Fibroblast of lung (primary cell): ENCODE results near the gene HCN3. TPM values are rescaled to one million over a fixed set of nuclear protein-coding genes. Genes with fewer than 3 reads are reported as not detected.

Experiments
- DNase-seq, 2 donors: peaks; one replicate each; pipeline versions ENCODE4 v3.0.0 to v3.0.0-alpha.2; 2010; ENCODE audit warnings: low read depth in 2 of 2
- H2AFZ ChIP-seq: 2 replicates; pipeline ENCODE4 v1.5.1; 2012; ENCODE audit warnings: low read length, control low read depth, inconsistent platforms
- H3K27ac ChIP-seq: 2 replicates; pipeline ENCODE4 v1.5.1; 2011; ENCODE audit warnings: low read length, control low read depth; ENCODE audit not compliant: insufficient read depth
- H3K27me3 ChIP-seq: 2 replicates; pipeline ENCODE4 v1.5.1; 2011; ENCODE audit warnings: mild to moderate bottlenecking, low read length; ENCODE audit not compliant: control insufficient read depth, insufficient read depth
- H3K36me3 ChIP-seq: 2 replicates; pipeline ENCODE4 v1.5.1; 2011; ENCODE audit warnings: low read length; ENCODE audit not compliant: control insufficient read depth, insufficient read depth
- H3K4me1 ChIP-seq: 2 replicates; pipeline ENCODE4 v1.5.1; 2011; ENCODE audit warnings: low read length; ENCODE audit not compliant: control insufficient read depth, insufficient read depth; ENCODE audit errors: extremely low read depth
- H3K4me2 ChIP-seq: 2 replicates; pipeline ENCODE4 v1.5.1; 2011; ENCODE audit warnings: low read length, control low read depth; ENCODE audit not compliant: insufficient read depth; ENCODE audit errors: extremely low read depth
- H3K4me3 ChIP-seq, 4 experiments: fragments of 200-600 bp in 1 of 4; sonication (generic) in 1 of 4; replicated peaks in 1 of 4; 2 replicates each; pipeline ENCODE4 v1.5.1; 2011 to 2016; ENCODE audit warnings: low read length in 4 of 4, low read depth in 3 of 4, mild to moderate bottlenecking in 3 of 4, control low read depth in 2 of 4, inconsistent platforms in 1 of 4, mixed read lengths in 1 of 4; ENCODE audit not compliant: insufficient read depth in 1 of 4; ENCODE audit errors: control extremely low read depth in 1 of 4
- H3K79me2 ChIP-seq: 2 replicates; pipeline ENCODE4 v1.5.1; 2012; ENCODE audit warnings: mild to moderate bottlenecking, low read length, inconsistent platforms; ENCODE audit not compliant: control insufficient read depth, insufficient read depth
- H3K9ac ChIP-seq: 2 replicates; pipeline ENCODE4 v1.5.1; 2011; ENCODE audit warnings: mild to moderate bottlenecking, low read length, control low read depth; ENCODE audit not compliant: insufficient read depth
- H3K9me3 ChIP-seq: 2 replicates; pipeline ENCODE4 v1.5.1; 2012; ENCODE audit warnings: low read depth, low read length; ENCODE audit not compliant: control insufficient read depth, insufficient read depth
- H4K20me1 ChIP-seq: 2 replicates; pipeline ENCODE4 v1.5.1; 2011; ENCODE audit warnings: low read length; ENCODE audit not compliant: control insufficient read depth, insufficient read depth; ENCODE audit errors: extremely low read depth
- CTCF ChIP-seq, 2 donors: IDR thresholded peaks in 1 of 2; conservative IDR thresholded peaks in 1 of 2; 1 replicate in 1 of 2; 2 replicates in 1 of 2; pipeline ENCODE4 v1.5.1; 2011 to 2012; ENCODE audit warnings: low read length in 2 of 2, control low read depth in 1 of 2, inconsistent platforms in 1 of 2, low read depth in 1 of 2, mild to moderate bottlenecking in 1 of 2
- EZH2 ChIP-seq: IDR thresholded peaks from 2 replicates; pipeline ENCODE4 v1.5.1; 2012; ENCODE audit warnings: low read length, control low read depth, mild to moderate bottlenecking; ENCODE audit errors: missing control alignments
- polyA plus RNA-seq, 2 donors: library from polyadenylated mRNA; depleted of rRNA in 1 of 2; stranded (reverse) in 1 of 2; unstranded in 1 of 2; fragments of >200 nt; gene quantifications; 2 replicates each; pipeline ENCODE4 v1.2.1, GENCODE V29; 2011 to 2012; ENCODE audit warnings: missing spikeins in 1 of 2
- total RNA-seq: library from RNA; depleted of rRNA; stranded (reverse); fragments of >200 nt; gene quantifications from 2 replicates; pipeline ENCODE4 v1.2.1, GENCODE V29; 2014

The HCN3 gene
- total and polyA plus RNA-seq, 2 donors (not counting 1 experiment from before 2014, with no cell fraction given), result 0.86 to 0.99 TPM

GRCh38 chr1:155254714-155255242 is 22.5 kb upstream of the HCN3 start:
- no peak for DNase-seq
- Histone ChIP-seq H3K9ac (peak overlapping the region; percentile 77), H3K27ac (peak overlapping the region; percentile 90), H4K20me1 (no peaks in the 10 kb centered on the region), H3K4me2 (peak overlapping the region; percentile 81), H3K79me2 (peaks cover 16% of the 10 kb centered on the region), H2AFZ (no peak overlapping the region), H3K36me3 (peaks cover 9% of the 10 kb centered on the region), H3K4me1 (peaks cover 13% of the 10 kb centered on the region), H3K4me3 (peak overlapping the region; percentile 61 to 80 (median 71)), H3K27me3 (no peaks in the 10 kb centered on the region), H3K9me3 (no peaks in the 10 kb centered on the region)
- TF ChIP-seq EZH2 (no peak), CTCF (conservative IDR thresholded peaks at IDR 0.05 in 1 of 2, IDR thresholded peaks at IDR 0.05 in 1 of 2; ENCODE audit: low read depth in 1 of 2, low read length in 2 of 2) (no peak)

- peak within 1 kb of the TSS; percentile 91 for H2AFZ ChIP-seq
- peak within 1 kb of the TSS; percentile 77 for H3K9ac ChIP-seq
- DNase-seq, result peak; percentile 78 to 79
- TF ChIP-seq CTCF (conservative IDR thresholded peaks at IDR 0.05 in 1 of 2, IDR thresholded peaks at IDR 0.05 in 1 of 2; ENCODE audit: low read depth in 1 of 2, low read length in 2 of 2) (no peak), EZH2 (no peak)
- H3K4me3 ChIP-seq, result peak within 1 kb of the TSS; percentile 61 to 80 (median 71)
- H3K9me3 ChIP-seq, result no peaks in the 10 kb centered on the region
- H3K36me3 ChIP-seq, result peaks cover 11% of the 10 kb centered on the region
- peak within 1 kb of the TSS; percentile 81 for H3K4me2 ChIP-seq
- no peaks in the 10 kb centered on the region for H4K20me1 ChIP-seq
- peak within 1 kb of the TSS; percentile 90 for H3K27ac ChIP-seq
- peaks cover 20% of the 10 kb centered on the region for H3K79me2 ChIP-seq
- no peaks in the 10 kb centered on the region for H3K27me3 ChIP-seq
- H3K4me1 ChIP-seq, result peaks cover 13% of the 10 kb centered on the region
These were observed 21.8 kb upstream of the HCN3 start, which contains the start of gene ENTREP3 for GRCh38 chr1:155255243-155256007. Gene ENTREP3, minus strand, starts transcription at chr1:155255483. Its CDS starts 606 bp downstream, at chr1:155254877.

GRCh38 chr1:155256058-155256852 is 21.0 kb upstream of the HCN3 start:
- H3K9ac ChIP-seq, result no peak overlapping the region
- no peaks in the 10 kb centered on the region for H3K27me3 ChIP-seq
- DNase-seq, result no peak
- no peak overlapping the region for H2AFZ ChIP-seq
- H3K4me3 ChIP-seq, result peak overlapping the region in 2 of 4 experiments; percentile 69 to 80
- peaks cover 13% of the 10 kb centered on the region for H3K4me1 ChIP-seq
- no peaks in the 10 kb centered on the region for H3K9me3 ChIP-seq
- peaks cover 9% of the 10 kb centered on the region for H3K36me3 ChIP-seq
- H4K20me1 ChIP-seq, result no peaks in the 10 kb centered on the region
- H3K27ac ChIP-seq, result peak overlapping the region; percentile 90
- peak overlapping the region; percentile 81 for H3K4me2 ChIP-seq
- TF ChIP-seq CTCF (conservative IDR thresholded peaks at IDR 0.05 in 1 of 2, IDR thresholded peaks at IDR 0.05 in 1 of 2; ENCODE audit: low read depth in 1 of 2, low read length in 2 of 2) (no peak), EZH2 (no peak)
- peaks cover 28% of the 10 kb centered on the region for H3K79me2 ChIP-seq
